SK-N-DZ (cell line): ENCODE results near the gene HGF. TPM values are rescaled to one million over a fixed set of nuclear protein-coding genes. Genes with fewer than 3 reads are reported as not detected.
"Not testable (repeated sequence)": the region's sequence is repeated elsewhere in the genome, so short reads cannot be mapped to it uniquely, and the experiment has no call there.

Source experiments
- DNase-seq: peaks from one replicate; pipeline ENCODE4 v3.0.0-alpha.2; 2015; ENCODE audit warnings: low spot score
- polyA plus RNA-seq, 2 experiments: library from polyadenylated mRNA; depleted of rRNA; stranded (reverse); fragments of >200 nt; gene quantifications; 2 replicates each; pipeline ENCODE4 v1.2.3, GENCODE V29; 2014

The HGF gene
- polyA plus RNA-seq (2014; cell fraction: cytosol; rRNA removed): 2.4 and 3.2 TPM in 2 replicates
- 3.7 and 5.0 TPM in 2 replicates for polyA plus RNA-seq (2014; cell fraction: nucleus; rRNA removed)

DNA sequence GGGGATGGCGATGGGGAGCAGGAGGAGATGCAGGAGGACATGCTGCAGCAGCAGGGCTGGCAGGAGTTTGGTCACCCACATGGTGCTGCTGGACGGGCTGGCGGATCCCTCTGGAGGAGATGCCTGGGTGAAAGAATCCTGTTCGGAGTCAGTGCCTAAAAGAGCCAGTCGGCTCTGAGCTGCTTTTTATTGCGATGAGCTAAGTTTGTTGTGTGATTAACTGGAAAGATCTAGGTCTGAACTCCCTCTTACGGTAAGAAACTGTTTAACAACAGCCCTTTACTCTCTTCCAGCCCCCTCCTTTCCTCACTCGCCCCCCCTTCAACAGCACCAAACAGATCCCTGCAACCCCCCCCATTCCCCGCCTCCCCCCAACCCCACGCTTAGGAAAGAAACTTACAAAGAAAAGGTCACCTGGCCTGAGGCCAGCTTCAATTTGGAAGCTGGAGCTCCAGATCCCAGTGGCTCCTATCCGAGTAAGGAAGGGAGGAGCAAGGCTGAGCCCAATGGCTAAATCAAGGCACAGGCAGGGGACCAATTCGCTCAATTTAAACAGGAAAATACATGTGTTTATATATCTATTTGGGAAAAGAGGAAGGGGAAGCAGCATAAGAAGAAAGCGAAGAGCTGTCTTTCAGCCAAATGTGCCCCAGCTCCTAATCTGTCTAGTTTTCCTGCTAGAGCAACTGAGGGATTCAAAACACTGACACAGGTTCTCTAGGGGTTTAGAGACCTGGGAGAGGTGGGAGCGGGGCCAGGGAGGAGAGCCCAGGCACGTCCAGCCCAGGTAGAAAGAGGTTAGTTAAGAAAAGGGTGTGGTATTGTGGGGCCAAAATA is at the start of gene HGF:
HGF (minus strand) TSS at position 157 of the 837 bp plus-strand sequence; CDS start at position 81, 76 bp downstream.
- DNase-seq: peak; percentile 40

DNA sequence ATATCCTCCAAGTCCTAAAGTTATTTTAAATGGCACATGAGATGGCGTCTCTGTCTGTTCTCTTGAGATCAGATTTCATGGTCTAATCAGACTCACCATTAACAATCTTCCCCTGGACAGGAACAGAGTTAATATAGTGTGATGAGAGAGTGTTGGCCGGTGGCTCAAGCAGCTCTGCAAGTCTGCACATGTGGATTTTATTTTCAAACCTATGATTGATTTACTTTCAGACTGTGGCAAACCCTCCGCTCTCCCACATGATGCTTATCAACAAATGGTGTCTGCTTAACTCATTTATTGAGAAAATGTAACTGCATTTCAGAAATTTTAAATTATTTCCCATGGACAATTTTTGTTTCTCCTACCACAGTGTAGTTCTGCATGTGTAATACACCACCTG is 46.5 kb upstream of the HGF start:
- peak; percentile 86 for DNase-seq

DNA sequence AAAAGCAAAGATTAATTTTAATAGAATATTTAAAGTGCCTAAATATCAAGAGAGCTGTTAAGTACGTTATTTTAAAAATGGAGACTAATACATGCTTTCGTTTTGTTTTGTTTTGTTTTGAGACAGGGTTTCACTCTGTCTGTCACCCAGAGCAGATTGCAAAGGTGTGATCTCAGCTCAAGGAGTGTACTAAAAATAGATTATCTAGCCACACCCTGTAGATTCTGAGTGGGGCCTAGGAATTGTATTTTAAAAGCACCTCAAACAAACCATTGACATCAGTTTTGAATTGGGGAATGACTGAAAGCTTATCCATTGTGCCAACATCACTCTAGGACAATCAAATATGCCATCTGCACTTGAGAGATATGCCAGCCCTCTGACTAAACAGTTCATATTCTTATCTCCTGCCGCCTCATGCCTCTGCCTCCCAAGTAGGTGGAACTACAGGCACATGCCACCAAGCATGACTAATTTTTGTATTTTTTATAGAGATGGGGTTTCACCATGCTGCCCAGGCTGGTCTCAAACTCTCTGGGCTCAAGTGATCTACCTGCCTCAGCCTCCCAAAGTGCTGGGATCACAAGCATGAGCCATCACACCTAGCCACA is 43.1 kb upstream of the HGF start:
- DNase-seq: not testable (repeated sequence)

DNA sequence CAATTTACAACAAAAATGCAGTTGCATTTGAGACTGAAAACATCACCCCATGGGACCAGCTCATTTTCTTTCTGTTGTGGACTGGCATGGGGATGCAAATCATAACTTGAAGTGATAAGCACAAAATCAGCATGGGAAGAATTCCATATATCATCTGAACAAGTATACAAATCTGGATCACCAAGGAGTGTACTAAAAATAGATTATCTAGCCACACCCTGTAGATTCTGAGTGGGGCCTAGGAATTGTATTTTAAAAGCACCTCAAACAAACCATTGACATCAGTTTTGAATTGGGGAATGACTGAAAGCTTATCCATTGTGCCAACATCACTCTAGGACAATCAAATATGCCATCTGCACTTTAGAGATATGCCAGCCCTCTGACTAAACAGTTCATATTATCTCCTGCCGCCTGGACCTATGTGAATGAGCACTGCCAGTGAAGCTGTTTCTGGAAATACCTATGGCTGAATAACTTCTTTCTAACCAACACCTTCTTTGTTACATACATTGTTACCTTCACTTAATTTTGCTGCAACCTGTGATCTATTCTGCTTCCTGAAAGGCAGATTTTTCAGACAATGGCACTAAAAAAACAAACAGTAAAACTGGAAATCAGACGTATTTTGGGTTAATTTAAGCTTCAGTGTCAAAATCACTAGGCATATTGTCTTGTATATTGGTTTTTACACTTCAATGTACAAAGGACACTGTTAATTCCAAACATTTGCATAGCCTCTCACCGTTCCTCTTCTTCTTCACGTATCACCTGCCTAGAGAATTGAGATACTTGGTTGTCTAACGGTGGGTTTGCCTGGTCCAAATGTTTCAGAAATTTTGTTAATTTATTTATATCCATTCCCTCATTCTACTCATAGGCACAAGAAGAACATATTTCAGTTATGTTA is 42.4 kb upstream of the HGF start:
- no peak for DNase-seq

DNA sequence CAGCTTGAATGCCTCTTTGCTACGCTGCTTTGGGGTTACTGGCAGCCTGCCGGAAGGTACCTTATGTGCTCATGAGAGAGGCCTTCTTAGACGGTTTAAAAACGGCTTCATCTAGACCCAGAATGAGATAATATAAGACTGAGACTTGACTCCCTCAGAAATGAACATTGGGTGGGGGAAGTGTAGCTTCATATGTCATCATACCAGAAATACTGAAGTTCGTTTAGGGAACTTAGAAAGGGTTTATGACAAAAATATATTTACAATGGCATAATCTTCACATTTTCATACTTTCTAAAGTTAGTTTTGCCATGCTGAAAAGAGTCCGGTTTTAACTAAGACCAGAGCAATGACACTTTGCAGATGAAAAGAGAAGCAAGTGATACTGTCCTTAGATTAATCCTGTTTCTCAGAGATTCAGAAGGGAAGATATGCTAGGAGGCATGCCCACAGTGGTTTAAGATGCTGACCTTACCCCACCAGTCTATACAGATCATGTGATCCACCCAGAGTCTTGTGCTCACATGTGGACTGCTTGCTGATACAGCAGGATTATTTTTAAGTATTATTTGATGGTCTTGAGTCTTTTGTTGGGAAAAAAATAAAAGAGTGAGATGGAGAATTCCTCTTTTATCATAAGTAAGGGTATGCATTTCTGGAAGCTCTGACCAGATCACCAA is 40.8 kb upstream of the HGF start:
- DNase-seq: no peak

DNA sequence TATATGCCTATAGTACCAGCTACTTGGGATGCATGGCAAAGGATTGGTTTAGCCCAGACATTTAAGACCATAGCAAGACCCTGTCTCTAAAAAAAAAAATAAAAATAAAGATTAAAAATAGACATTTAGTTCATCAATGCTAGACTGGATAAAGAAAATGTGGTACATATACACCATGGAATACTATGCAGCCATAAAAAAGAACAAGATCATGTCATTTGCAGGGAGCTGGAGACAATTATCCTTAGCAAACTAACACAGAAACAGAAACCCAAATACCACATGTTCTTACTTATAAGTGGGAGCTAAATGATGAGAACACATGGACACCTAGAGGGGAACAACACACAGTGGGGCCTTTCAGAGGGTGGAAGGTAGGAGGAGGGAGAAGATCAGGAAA is 38.5 kb upstream of the HGF start:
- not testable (repeated sequence) for DNase-seq

DNA sequence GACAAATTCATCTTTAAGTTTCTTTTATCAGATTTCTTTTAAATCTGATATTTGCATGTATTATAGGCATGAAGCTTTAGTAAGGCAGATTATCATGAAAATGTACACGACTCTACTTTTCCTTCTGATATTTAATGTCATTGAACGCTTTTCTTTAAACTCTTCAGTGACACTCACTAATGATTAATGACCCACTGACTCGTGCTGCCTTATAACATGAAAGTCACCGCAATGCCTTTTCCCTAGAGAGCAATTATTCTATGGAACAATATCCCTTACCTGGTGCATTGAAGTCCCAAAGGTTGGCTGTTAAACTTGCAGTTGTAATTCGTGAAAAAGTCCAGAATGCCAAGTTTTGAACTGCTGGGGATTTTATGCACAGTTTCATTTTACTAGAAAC is 33.4 kb upstream of the HGF start:
- DNase-seq: no peak

DNA sequence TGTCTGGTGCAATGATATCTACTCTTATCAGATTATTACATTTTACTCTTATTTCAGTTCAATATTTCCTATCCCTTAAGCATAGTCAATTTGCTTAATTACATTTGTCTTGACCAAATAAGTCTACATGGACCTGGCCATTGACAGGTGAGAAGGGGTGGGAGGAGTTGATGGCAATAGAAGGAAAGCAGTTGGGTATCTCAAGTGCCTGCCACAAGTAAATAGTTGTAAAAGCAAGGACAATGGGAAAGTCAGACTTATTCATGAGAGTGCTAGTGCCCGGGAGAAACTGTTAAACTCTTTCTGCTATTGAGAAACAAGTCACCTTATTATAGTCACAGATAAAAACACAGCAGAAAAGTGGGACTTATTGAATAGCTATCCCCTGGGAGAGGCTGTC is 32.4 kb upstream of the HGF start:
- DNase-seq: no peak

DNA sequence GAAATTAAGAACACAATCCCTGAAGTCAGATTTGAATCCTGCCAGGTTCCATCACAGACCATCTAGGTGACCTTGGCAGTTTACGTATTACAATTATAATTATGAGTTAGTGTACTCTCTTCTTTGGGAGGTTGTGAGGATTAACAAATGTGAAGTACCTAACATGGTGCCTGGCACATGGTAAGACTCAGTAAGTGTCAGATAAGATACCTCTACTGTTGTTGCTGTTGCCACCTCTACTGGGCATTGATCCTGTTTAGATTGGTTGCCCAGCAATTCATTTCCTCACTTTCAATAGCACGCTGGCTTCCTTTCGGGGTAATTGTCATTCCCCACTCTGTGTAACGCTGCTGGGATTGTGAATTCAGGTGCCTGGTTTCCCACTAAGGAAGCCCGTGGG is 31.7 kb upstream of the HGF start:
- DNase-seq: no peak

DNA sequence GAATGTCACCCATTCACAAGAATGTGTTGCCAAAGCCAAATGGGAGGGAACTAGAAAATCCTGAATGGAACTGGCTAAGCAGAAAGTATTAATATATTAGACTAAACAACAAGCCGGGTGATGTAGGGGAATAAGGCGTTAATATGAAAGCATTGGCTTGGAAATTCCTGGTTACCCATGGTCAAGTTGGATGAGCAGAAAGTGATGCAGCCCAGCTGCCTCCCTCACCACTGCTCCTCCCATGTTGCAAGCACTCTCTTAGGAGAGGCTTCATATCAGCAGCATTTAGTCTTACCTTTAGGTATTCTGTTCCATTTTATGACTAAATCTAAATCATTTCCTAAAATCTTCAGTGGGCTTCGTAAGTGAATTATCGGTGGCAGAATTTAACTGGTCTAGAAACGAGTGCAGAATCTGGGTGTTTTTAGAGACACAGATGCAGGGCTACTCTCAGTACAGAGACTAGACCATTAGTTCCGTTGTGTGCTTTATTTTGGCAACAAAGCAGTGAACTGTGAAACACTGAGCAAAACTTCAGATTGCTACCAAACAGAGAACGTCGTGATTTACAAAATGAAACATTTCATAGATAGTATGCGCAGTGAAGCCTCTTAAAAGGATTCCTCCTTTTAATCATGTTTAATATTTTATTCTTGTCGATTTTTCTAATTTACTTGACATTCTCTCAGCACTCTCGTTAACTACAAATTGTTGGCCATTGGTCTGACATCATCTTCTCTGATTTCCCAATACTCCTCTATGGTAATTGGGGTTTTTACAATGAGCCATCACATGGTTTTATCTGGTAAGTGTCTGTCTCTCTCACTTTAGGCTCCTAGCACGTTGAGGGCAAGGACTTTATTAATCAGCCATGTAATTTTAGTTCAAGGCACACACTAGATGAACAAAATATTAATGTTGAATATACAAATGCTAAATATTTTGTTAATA is 22.0 kb upstream of the HGF start:
- DNase-seq: no peak

DNA sequence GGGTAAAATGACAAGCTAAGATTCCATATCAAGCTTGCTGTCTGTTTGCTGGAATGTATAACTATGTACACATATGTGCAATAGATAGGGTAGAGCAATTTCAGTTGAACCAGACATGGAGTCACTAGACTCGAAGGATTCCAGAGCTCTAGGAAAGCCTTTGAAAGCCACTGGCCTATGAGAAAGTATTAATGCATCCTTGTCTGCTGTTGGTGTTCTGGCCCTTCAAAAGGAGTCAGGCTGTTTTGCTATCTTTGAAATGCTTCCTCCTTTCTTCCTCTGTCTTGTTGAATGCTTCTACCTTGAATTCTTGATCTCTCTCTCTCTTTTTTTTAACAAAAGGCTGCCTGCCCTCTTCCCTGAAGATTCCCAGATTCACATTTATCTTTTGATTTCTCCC is 20.8 kb upstream of the HGF start:
- DNase-seq: no peak

DNA sequence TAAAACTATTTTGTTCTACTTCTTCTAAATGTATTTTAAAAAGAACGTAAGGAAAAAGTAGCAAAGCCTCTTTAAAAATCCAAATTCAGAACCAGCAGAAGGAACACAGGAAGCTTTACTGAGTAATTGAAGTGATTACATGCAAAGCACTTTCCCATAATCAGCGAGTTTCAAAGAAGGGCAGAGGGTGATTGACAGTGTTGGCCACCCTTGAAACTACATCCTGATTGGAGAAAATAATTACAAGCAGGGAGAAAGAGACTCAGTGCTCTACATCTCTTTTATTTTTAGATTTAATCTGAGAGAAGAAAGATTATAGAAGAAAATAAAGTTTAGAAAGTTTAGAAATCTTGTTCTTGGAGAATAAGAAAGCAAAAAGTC is 20.3 kb upstream of the HGF start:
- DNase-seq: no peak

DNA sequence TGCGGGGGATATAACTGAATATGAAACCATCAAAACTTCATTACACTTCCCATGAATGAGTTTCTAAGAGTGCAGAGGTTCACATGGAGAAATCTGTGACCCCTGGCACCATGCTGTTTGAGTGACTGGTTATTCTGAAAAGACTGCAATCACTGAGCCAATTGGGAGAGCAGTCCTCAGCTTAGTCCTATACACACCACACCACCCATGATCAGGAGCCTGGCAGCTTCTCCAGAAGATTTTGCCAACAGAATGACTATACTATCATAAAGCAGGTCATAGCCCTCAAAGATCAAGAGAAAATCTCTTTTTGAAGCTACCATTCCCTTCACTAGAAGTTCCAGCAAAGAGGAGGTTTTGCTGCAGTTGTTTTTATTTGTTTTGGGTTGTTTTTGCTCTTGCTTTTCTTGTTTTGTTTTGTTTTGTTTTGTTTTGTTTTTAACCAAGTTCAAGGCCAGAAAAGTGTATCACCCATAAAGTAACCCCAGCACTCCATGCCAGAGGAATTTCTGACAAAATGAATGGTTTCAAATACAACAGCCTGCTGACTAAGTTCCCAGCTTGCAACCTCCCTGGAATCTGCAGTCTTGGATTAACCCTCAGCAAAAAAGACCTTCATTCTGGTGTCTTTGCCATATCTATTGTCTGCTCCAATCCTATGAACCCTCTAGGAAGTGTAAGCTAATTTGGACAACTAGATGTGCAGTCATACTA is 19.7 kb upstream of the HGF start:
- no peak for DNase-seq

DNA sequence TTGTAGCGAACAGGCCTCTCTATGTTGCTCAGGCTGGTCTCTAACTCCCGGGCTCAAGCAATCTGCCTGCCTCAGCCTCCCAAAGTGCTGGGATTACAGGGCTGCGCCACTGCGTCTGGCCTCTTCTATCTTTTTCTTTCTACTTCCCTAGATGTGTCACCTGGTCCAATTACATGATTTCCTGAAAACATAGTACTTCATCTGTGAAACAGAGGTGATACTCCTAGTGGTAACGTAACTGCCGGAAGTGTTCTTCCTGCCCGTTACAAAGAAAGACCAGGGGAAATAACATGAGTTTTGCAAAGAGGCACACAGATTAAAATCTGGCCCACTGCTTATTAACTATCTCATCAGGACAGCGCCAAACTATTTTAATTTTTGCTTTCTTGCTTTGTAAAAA is 18.4 kb upstream of the HGF start:
- DNase-seq: no peak

DNA sequence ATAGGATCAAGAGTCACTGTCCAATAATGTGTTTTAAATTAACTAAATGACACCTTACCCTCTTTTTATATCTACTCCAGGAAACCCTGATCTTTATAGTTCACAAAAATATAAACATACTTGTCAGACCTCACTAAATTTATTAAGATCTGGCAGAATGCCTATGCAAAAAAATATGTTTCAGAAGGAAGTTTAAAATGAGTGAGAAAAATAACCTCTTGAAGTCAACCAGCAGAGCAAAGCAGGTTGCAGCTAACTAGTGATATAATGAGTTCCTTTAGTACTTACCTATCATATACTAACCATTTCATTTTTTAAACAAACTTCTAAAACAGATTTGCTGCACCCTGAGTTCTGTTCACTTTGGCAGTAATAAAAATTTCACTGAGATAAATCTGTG is 14.0 kb upstream of the HGF start:
- no peak for DNase-seq

DNA sequence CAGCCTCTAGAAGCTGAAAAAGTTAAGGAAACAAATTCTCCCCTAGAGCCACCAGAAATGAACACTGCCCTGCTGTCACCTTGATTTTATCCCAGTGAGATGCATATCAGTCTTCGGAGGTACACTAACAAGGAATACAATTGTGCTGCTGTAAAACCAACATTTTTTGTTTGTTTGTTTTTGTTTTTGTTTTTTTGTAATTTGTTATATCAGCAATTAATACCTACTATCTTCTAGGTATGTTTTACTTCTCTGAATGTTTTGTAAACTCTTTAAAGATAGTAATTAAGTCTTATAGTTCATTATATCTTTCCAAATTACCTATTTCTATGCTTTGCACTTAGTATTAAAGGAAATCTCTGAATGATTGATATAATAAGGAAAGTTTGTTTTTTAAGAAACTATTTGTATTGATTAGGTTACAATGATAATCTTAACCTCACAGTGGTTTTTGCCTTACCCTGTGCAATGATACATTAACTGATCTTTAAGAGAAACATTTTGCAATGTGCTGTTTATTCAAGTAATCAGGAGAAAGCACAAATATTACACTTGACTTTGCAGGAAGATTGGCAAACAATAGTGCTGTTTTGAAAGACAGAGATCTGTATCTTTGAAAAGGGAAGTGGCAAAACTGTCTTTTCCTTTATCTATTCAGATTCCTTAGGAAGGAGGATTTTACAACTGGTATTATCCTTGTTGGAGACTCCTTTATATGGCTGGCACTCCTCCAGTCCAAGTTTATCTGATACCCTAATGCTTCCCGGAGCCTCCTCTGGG is 11.3 kb upstream of the HGF start:
- DNase-seq: no peak

DNA sequence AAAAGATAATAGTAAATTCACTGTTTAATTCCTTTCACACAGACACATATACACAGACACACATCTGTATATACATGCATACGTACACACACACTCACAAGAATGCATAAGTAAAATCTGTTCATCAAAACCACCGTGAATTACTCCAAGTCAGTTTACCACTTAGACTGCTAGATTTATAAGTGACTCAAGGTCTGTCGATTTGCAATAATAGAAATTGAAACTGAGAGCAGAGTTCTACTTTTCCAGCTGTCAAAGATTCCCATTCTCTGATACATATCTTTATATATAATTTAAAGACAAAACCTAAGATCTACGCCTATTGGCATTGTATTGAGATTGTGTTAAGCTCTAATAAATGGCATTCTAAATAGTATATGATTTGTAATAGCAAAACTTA is 9.9 kb upstream of the HGF start:
- no peak for DNase-seq

DNA sequence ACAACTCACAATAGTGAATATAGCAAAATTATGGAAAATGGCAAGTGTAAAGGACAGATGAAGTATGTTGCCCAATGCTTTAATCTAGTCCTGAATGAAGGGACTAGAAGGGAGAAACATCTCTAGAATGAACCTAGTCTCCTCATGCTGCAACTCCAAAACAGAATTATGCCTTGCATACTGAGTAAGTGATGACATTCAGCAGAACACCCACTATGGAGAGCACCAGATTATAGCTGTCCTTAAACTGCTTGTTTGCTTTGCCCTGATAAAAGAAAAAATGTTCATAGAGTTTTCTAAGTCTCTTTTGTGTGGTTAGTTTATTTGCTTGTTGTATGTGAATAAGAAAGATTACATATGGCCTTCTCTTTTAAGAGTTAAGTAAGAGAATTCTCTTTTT is 7.8 kb upstream of the HGF start:
- no peak for DNase-seq
